GM12878 (cell line): Measurements from ENCODE around the gene NT5M. TPM values are rescaled to one million over a fixed set of nuclear protein-coding genes. Genes with fewer than 3 reads are reported as not detected.
A peak's percentile ranks its signal among the peaks of the same experiment; 100 is the strongest.

Source experiments
- ATAC-seq: fragments of 200-7000 bp; cut with Tn5 transposase; 3 replicates; pipeline ENCODE4 v1.9.1; 2020; ENCODE audit warnings: mild to moderate bottlenecking, moderate library complexity
- BruUV-seq: library from RNA; stranded (reverse); fragments of 400-500 nt; replicated peaks from 2 replicates; lab custom pipeline; 2021; lab: Mats Ljungman, UMichigan
- CTCF ChIA-PET: fragments of 300-600 bp; sonication (Branson Sonifier 250); formaldehyde crosslinking; extraction: SDS; loops from one replicate; lab custom pipeline; 2021; ENCODE audit warnings: inconsistent platforms; lab: Yijun Ruan, JAX
- POLR2A ChIA-PET: fragments of 350-600 bp; formaldehyde crosslinking; extraction: SDS; loops from one replicate; lab custom pipeline; 2021; ENCODE audit warnings: inconsistent platforms; lab: Charles Lee
- RAD21 ChIA-PET: fragments of 300-600 bp; sonication (Branson Sonifier 250); formaldehyde crosslinking; loops from one replicate; lab custom pipeline; 2023; ENCODE audit warnings: antibody characterized with exemption; ENCODE audit not compliant: unreplicated experiment; lab: Charles Lee
- SMC1A ChIA-PET: fragments of 300-600 bp; sonication (Branson Sonifier 250); formaldehyde crosslinking; loops from one replicate; lab custom pipeline; 2023; ENCODE audit not compliant: unreplicated experiment, uncharacterized antibody; lab: Charles Lee
- DNase-seq: peaks from one replicate; pipeline ENCODE4 v3.0.0-alpha.2; 2011; ENCODE audit warnings: low read depth, low spot score
- FAIRE-seq: peaks from 3 replicates; lab custom pipeline; 2011; peaks lifted over from hg19 to GRCh38; lab: Jason Lieb, UNC
- H2AFZ ChIP-seq: 2 replicates; pipeline ENCODE4 v1.6.0; 2011; ENCODE audit warnings: low read depth, low read length, control low read depth; ENCODE audit not compliant: control insufficient read depth
- H3K27ac ChIP-seq: 2 replicates; pipeline ENCODE4 v1.5.1; 2011; ENCODE audit warnings: control low read depth; ENCODE audit not compliant: control insufficient read depth, insufficient read depth
- H3K27me3 ChIP-seq, 2 experiments: replicated peaks in 1 of 2; 2 replicates each; pipeline versions ENCODE4 v1.6.0 to v1.6.1; 2011; ENCODE audit warnings: low read length in 1 of 2; ENCODE audit not compliant: control insufficient read depth in 2 of 2, insufficient read depth in 2 of 2
- H3K36me3 ChIP-seq, 2 experiments: 2 replicates each; pipeline ENCODE4 v1.5.1; 2011; ENCODE audit warnings: low read length in 1 of 2; ENCODE audit not compliant: control insufficient read depth in 2 of 2, insufficient read depth in 2 of 2
- H3K4me1 ChIP-seq: 2 replicates; pipeline ENCODE4 v1.6.1; 2011; ENCODE audit warnings: mild to moderate bottlenecking, low read length, moderate library complexity, mixed read lengths; ENCODE audit not compliant: control insufficient read depth, insufficient read depth
- H3K4me2 ChIP-seq: 2 replicates; pipeline ENCODE4 v1.6.0; 2011; ENCODE audit warnings: control low read depth; ENCODE audit not compliant: control insufficient read depth, insufficient read depth
- H3K4me3 ChIP-seq: fragments of 200-600 bp; sonication (generic); 2 replicates; pipeline ENCODE4 v1.5.1; 2016
- H3K79me2 ChIP-seq: 2 replicates; pipeline ENCODE4 v1.6.0; 2011; ENCODE audit warnings: low read length; ENCODE audit not compliant: control insufficient read depth, insufficient read depth
- H3K9ac ChIP-seq: 2 replicates; pipeline ENCODE4 v1.8.0; 2011; ENCODE audit warnings: low read length, control low read depth, mixed read lengths; ENCODE audit not compliant: control insufficient read depth, insufficient read depth
- H3K9me3 ChIP-seq: replicated peaks from 3 replicates; pipeline ENCODE4 v1.5.1; 2011; ENCODE audit warnings: mild to moderate bottlenecking, low read length; ENCODE audit not compliant: control insufficient read depth, insufficient read depth
- H4K20me1 ChIP-seq: 2 replicates; pipeline ENCODE4 v1.6.0; 2011; ENCODE audit not compliant: control insufficient read depth, insufficient read depth
- CHD1 ChIP-seq: IDR thresholded peaks from 2 replicates; pipeline ENCODE4 v1.6.1; 2012; ENCODE audit warnings: low read depth, low read length, improper control_type of control experiment
- MYC ChIP-seq: IDR thresholded peaks from 2 replicates; pipeline ENCODE4 v1.6.1; 2011; ENCODE audit warnings: mild to moderate bottlenecking, low read length, moderate library complexity, inconsistent platforms; ENCODE audit not compliant: insufficient read depth, insufficient replicate concordance, insufficient read length, severe bottlenecking
- NFYB ChIP-seq: IDR thresholded peaks from 2 replicates; pipeline ENCODE4 v1.6.1; 2011; ENCODE audit warnings: low read depth, mild to moderate bottlenecking, low read length, improper control_type of control experiment, moderate library complexity; ENCODE audit not compliant: insufficient read depth
- NR2F1 ChIP-seq: fragments of 450-650 bp; conservative IDR thresholded peaks from 2 replicates; pipeline ENCODE4 v1.6.1; 2017; ENCODE audit warnings: mild to moderate bottlenecking
- PKNOX1 ChIP-seq: fragments of 450-650 bp; IDR thresholded peaks from 2 replicates; pipeline ENCODE4 v1.6.1; 2016; ENCODE audit warnings: mild to moderate bottlenecking
- PRDM15 ChIP-seq: fragments of 450-650 bp; formaldehyde crosslinking; IDR thresholded peaks from 2 replicates; pipeline ENCODE4 v1.4.0; 2020; ENCODE audit warnings: mild to moderate bottlenecking, moderate library complexity
- SMAD5 ChIP-seq: IDR thresholded peaks from 2 replicates; pipeline ENCODE4 v1.6.1; 2016; ENCODE audit warnings: antibody characterized with exemption, low read depth
- SMARCA5 ChIP-seq: fragments of 450-650 bp; IDR thresholded peaks from 2 replicates; pipeline ENCODE4 v1.6.1; 2017; ENCODE audit warnings: mild to moderate bottlenecking
- TAF1 ChIP-seq: IDR thresholded peaks from 2 replicates; pipeline ENCODE4 v1.6.1; 2011; ENCODE audit warnings: mild to moderate bottlenecking, low read depth, low read length, borderline replicate concordance
- TCF12 ChIP-seq: IDR thresholded peaks from 2 replicates; pipeline ENCODE4 v1.6.1; 2011; ENCODE audit warnings: low read depth, mild to moderate bottlenecking, low read length
- WGBS: methylation state at CpG from one replicate; pipeline ENCODE4 v1.1.6; 2016; ENCODE audit warnings: low lambda C conversion rate; ENCODE audit not compliant: insufficient replicate concordance, insufficient coverage; ENCODE audit errors: missing lambda C conversion rate; 5-methylcytosine and 5-hydroxymethylcytosine counted together
- in situ Hi-C: fragments of 300-500 bp; cut with MboI; formaldehyde crosslinking; loops from 9 replicates; pipeline ENCODE4 v1.14.3; 2018; ENCODE audit warnings: mixed read lengths
- intact Hi-C: fragments of 100-400 bp; cut with micrococcal nuclease; formaldehyde crosslinking; loops from one replicate; pipeline ENCODE4 v1.14.2; 2022; ENCODE audit not compliant: unreplicated experiment
- polyA plus RNA-seq, 11 experiments: library from polyadenylated mRNA; depleted of rRNA in 4 of 11; unstranded in 6 of 11; stranded (reverse) in 5 of 11; fragments of >200 nt; fragmentation: Nextera tagmentation in 4 of 11; fragmentation: Illumina TruSeq in 1 of 11; extraction: Ambion mirVana in 4 of 11; extraction: Trizol in 1 of 11; gene quantifications; 1 replicate in 1 of 11; 2 replicates in 10 of 11; pipeline versions ENCODE4 v1.2.1 to v1.2.3, GENCODE V29; 2011 to 2016; ENCODE audit warnings: inconsistent platforms in 2 of 11, missing spikeins in 2 of 11, low read depth in 1 of 11
- total RNA-seq, 4 experiments: library from RNA; depleted of rRNA in 3 of 4; stranded (reverse); fragments of >200 nt in 3 of 4; fragmentation: Illumina TruSeq in 1 of 4; extraction: Trizol in 1 of 4; gene quantifications; 2 replicates each; pipeline versions ENCODE4 v1.2.1 to v1.2.3, GENCODE V29; 2013 to 2021
- TF ChIP-seq, protein P1 (sequence below): fragments of 450-650 bp; IDR thresholded peaks from 2 replicates; pipeline ENCODE4 v1.6.1; 2016; ENCODE audit warnings: mild to moderate bottlenecking, moderate library complexity, borderline replicate concordance

NT5M gene
- total and polyA plus RNA-seq, 10 of the 15 experiments (the other 5 are each of a cell fraction or from before 2014, with no cell fraction given), result 0.18 to 14.1 (median 2.9) TPM

GRCh38 chr17:17305281-17305801, 2.2 kb downstream of the NT5M start:
- no peaks in the 10 kb centered on the region for H3K36me3 ChIP-seq
- H2AFZ ChIP-seq, result peak overlapping the region; percentile 62
- H3K4me1 ChIP-seq, result peaks cover 26% of the 10 kb centered on the region
- no peaks in the 10 kb centered on the region for H4K20me1 ChIP-seq
- CTCF ChIA-PET, result interaction anchor here (0.6 to 1.1 kb wide), 3 partner anchors 25 to 98 kb away, joined by 3 to 4 read pairs (median 3); partner anchors contain the start of gene COPS3
- no peaks in the 10 kb centered on the region for H3K9me3 ChIP-seq
- in situ Hi-C loops (loop anchor here (5.0 kb wide), 1 partner anchor 303 kb away; no protein-coding TSS in a partner anchor), intact Hi-C loops (loop anchor here (2.0 to 10.0 kb wide), 2 partner anchors 67 to 101 kb away; partner anchors contain the start of gene PLD6)
- POLR2A ChIA-PET, result interaction anchor here (0.6 to 1.5 kb wide), 5 partner anchors 26 to 351 kb away, joined by 3 to 5 read pairs (median 4); no protein-coding TSS in a partner anchor
- SMC1A ChIA-PET, result no interaction called here
- ATAC-seq (peak; percentile 90), DNase-seq (peak; percentile 50), FAIRE-seq (peak; percentile 93)
- H3K4me2 ChIP-seq, result peak overlapping the region; percentile 69
- peak overlapping the region; percentile 94; the same call in 1 of the 2 replicates for H3K4me3 ChIP-seq
- no peaks in the 10 kb centered on the region for H3K27me3 ChIP-seq
- no TSS peak for BruUV-seq
- peaks cover 4% of the 10 kb centered on the region for H3K79me2 ChIP-seq
- WGBS, result 0% methylated on average over 8 of the region's 8 CpGs
- no peak overlapping the region; the same call in 1 of the 2 replicates for H3K9ac ChIP-seq
- no peak overlapping the region for H3K27ac ChIP-seq
- RAD21 ChIA-PET, result interaction anchor here (1.5 kb wide), 1 partner anchor 21 kb away, joined by 4 read pairs; no protein-coding TSS in a partner anchor
- TF ChIP-seq SMAD5 (no peak; the same call in 1 of the 2 replicates), NFYB (peak; percentile 46; the same call in 1 of the 2 replicates), PRDM15 (CRISPR knock-in tag) (no peak), CHD1 (no peak), NR2F1 (no peak), MYC (peak; percentile 82), TCF12 (peak; percentile 78), PKNOX1 (peak; percentile 53), SMARCA5 (no peak), TAF1 (peak; percentile 38; the same call in 1 of the 2 replicates)
- TF ChIP-seq, protein P1, sequence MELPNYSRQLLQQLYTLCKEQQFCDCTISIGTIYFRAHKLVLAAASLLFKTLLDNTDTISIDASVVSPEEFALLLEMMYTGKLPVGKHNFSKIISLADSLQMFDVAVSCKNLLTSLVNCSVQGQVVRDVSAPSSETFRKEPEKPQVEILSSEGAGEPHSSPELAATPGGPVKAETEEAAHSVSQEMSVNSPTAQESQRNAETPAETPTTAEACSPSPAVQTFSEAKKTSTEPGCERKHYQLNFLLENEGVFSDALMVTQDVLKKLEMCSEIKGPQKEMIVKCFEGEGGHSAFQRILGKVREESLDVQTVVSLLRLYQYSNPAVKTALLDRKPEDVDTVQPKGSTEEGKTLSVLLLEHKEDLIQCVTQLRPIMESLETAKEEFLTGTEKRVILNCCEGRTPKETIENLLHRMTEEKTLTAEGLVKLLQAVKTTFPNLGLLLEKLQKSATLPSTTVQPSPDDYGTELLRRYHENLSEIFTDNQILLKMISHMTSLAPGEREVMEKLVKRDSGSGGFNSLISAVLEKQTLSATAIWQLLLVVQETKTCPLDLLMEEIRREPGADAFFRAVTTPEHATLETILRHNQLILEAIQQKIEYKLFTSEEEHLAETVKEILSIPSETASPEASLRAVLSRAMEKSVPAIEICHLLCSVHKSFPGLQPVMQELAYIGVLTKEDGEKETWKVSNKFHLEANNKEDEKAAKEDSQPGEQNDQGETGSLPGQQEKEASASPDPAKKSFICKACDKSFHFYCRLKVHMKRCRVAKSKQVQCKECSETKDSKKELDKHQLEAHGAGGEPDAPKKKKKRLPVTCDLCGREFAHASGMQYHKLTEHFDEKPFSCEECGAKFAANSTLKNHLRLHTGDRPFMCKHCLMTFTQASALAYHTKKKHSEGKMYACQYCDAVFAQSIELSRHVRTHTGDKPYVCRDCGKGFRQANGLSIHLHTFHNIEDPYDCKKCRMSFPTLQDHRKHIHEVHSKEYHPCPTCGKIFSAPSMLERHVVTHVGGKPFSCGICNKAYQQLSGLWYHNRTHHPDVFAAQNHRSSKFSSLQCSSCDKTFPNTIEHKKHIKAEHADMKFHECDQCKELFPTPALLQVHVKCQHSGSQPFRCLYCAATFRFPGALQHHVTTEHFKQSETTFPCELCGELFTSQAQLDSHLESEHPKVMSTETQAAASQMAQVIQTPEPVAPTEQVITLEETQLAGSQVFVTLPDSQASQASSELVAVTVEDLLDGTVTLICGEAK, result no peak
